KMS-11 (cell line): Measurements from ENCODE around the gene SIAH2.
"Not testable (repeated sequence)": the region's sequence is repeated elsewhere in the genome, so short reads cannot be mapped to it uniquely, and the experiment has no call there.

Experiments used
- H2AFZ ChIP-seq: fragments of 200-600 bp; sonication (generic); 2 replicates; pipeline ENCODE4 v1.6.1; 2016; ENCODE audit warnings: antibody characterized with exemption, mixed run types, low read depth
- H3K27ac ChIP-seq: fragments of 200-600 bp; sonication (generic); 2 replicates; pipeline ENCODE4 v1.6.1; 2016; ENCODE audit warnings: mild to moderate bottlenecking, mixed run types
- H3K27me3 ChIP-seq: fragments of 200-600 bp; sonication (generic); 2 replicates; pipeline ENCODE4 v1.6.1; 2017; ENCODE audit warnings: mild to moderate bottlenecking, low read depth, mixed run types, moderate library complexity; ENCODE audit not compliant: insufficient read depth
- H3K36me3 ChIP-seq: fragments of 200-600 bp; sonication (generic); 2 replicates; pipeline ENCODE4 v1.6.1; 2017; ENCODE audit warnings: mild to moderate bottlenecking, mixed run types; ENCODE audit not compliant: insufficient read depth
- H3K4me1 ChIP-seq: fragments of 200-600 bp; sonication (generic); 2 replicates; pipeline ENCODE4 v1.6.1; 2016; ENCODE audit warnings: mild to moderate bottlenecking, low read depth, mixed run types; ENCODE audit not compliant: poor library complexity, severe bottlenecking
- H3K4me2 ChIP-seq: fragments of 200-600 bp; sonication (generic); 2 replicates; pipeline ENCODE4 v1.7.0; 2016; ENCODE audit warnings: mild to moderate bottlenecking, mixed run types
- H3K4me3 ChIP-seq: fragments of 200-600 bp; sonication (generic); IDR thresholded peaks from 2 replicates; pipeline ENCODE4 v1.6.1; 2017; ENCODE audit warnings: low read depth, low read length, mixed read lengths; ENCODE audit not compliant: insufficient read depth
- H3K79me2 ChIP-seq: fragments of 200-600 bp; sonication (generic); 2 replicates; pipeline ENCODE4 v1.6.1; 2016; ENCODE audit warnings: low read depth, mixed run types; ENCODE audit not compliant: insufficient read depth
- H3K9ac ChIP-seq: fragments of 200-600 bp; sonication (generic); 2 replicates; pipeline ENCODE4 v1.6.1; 2016; ENCODE audit warnings: mild to moderate bottlenecking, mixed run types
- H4K20me1 ChIP-seq: fragments of 200-600 bp; sonication (generic); 2 replicates; pipeline ENCODE4 v1.6.1; 2016; ENCODE audit warnings: mild to moderate bottlenecking, mixed run types; ENCODE audit not compliant: insufficient read depth
- CTCF ChIP-seq: fragments of 200-600 bp; sonication (generic); conservative IDR thresholded peaks from 2 replicates; pipeline ENCODE4 v1.6.1; 2017; ENCODE audit warnings: low read depth, mild to moderate bottlenecking, antibody characterized with exemption, low read length, moderate library complexity, mixed read lengths

SIAH2 gene

GRCh38 chr3:150797155-150797554, 34.2 kb upstream of the SIAH2 start:
- no peaks in the 10 kb centered on the region for H3K36me3 ChIP-seq
- H2AFZ ChIP-seq = no peak overlapping the region
- H3K4me3 ChIP-seq = no peak overlapping the region
- no peaks in the 10 kb centered on the region for H4K20me1 ChIP-seq
- H3K27me3 ChIP-seq = no peaks in the 10 kb centered on the region
- no peak overlapping the region for H3K9ac ChIP-seq
- no peak overlapping the region for H3K4me2 ChIP-seq
- H3K79me2 ChIP-seq = no peaks in the 10 kb centered on the region
- no peak overlapping the region for H3K27ac ChIP-seq
- no peak for TF ChIP-seq CTCF
- no peaks in the 10 kb centered on the region for H3K4me1 ChIP-seq

- H3K36me3 ChIP-seq, H3K4me2 ChIP-seq, H3K4me3 ChIP-seq, H4K20me1 ChIP-seq, H3K27ac ChIP-seq, H3K79me2 ChIP-seq, H3K4me1 ChIP-seq, H2AFZ ChIP-seq, H3K9ac ChIP-seq, H3K27me3 ChIP-seq: not testable (repeated sequence)
Measured at GRCh38 chr3:150796527-150796926, 33.6 kb upstream of the SIAH2 start.

- H3K4me1 ChIP-seq = no peaks in the 10 kb centered on the region
- TF ChIP-seq CTCF = no peak
- H3K27ac ChIP-seq = no peak overlapping the region
- no peak overlapping the region for H3K4me2 ChIP-seq
- H3K27me3 ChIP-seq = no peaks in the 10 kb centered on the region
- no peak overlapping the region for H2AFZ ChIP-seq
- H3K4me3 ChIP-seq = no peak overlapping the region
- H4K20me1 ChIP-seq = no peaks in the 10 kb centered on the region
- H3K9ac ChIP-seq = no peak overlapping the region
- no peaks in the 10 kb centered on the region for H3K79me2 ChIP-seq
- H3K36me3 ChIP-seq = no peaks in the 10 kb centered on the region
Measured at GRCh38 chr3:150793641-150794040, 30.7 kb upstream of the SIAH2 start.

GRCh38 chr3:150790629-150791028, 27.7 kb upstream of the SIAH2 start:
- Histone ChIP-seq H4K20me1 (no peaks in the 10 kb centered on the region), H3K27me3 (peaks cover 5% of the 10 kb centered on the region; the same call in 1 of the 2 replicates), H3K9ac (no peak overlapping the region), H3K4me2 (no peak overlapping the region), H3K36me3 (no peaks in the 10 kb centered on the region), H3K4me1 (peaks cover 6% of the 10 kb centered on the region), H3K27ac (no peak overlapping the region), H2AFZ (no peak overlapping the region), H3K4me3 (no peak overlapping the region), H3K79me2 (no peaks in the 10 kb centered on the region)
- TF ChIP-seq CTCF = no peak

GRCh38 chr3:150789451-150789850, 26.5 kb upstream of the SIAH2 start:
- Histone ChIP-seq H3K4me2 (no peak overlapping the region), H3K27me3 (peaks cover 5% of the 10 kb centered on the region; the same call in 1 of the 2 replicates), H3K9ac (no peak overlapping the region), H3K4me3 (no peak overlapping the region), H4K20me1 (no peaks in the 10 kb centered on the region), H3K79me2 (no peaks in the 10 kb centered on the region), H3K36me3 (no peaks in the 10 kb centered on the region), H3K27ac (no peak overlapping the region), H3K4me1 (peaks cover 6% of the 10 kb centered on the region), H2AFZ (no peak overlapping the region)
- no peak for TF ChIP-seq CTCF
